GM12872 (cell line): ENCODE data around the gene ATXN1.

Experiments
- CTCF ChIP-seq: IDR thresholded peaks from 3 replicates; pipeline ENCODE4 v1.5.1; 2011; ENCODE audit warnings: low read depth, mild to moderate bottlenecking, low read length, moderate library complexity; ENCODE audit not compliant: insufficient read depth

The ATXN1 gene

DNA sequence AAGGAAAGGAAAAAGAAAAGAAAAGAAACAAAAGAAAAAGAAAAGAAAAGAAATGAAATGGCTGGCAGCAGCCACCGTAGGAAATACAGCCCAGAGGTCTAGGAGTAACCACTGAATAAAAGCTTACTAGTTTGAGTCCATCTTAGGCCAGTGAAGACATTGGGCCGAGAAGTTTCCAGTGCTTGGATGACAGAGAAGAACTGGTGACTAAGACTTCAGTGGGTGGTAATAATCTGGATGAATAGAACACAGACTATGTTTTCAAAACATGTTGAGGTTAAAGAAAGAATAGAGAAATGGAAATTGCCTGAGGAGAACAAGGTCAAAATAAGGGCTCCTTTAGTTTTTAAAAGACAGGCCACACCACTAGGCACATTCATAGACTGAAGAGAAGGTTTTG is 198.8 kb downstream of the ATXN1 start:
- no peak for TF ChIP-seq CTCF

- TF ChIP-seq CTCF: no peak
Observed at GRCh38 chr6:16559071-16559470, 202.2 kb downstream of the ATXN1 start.

GRCh38 chr6:16555550-16555949 is 205.7 kb downstream of the ATXN1 start:
- TF ChIP-seq CTCF: no peak

- no peak for TF ChIP-seq CTCF
Observed at GRCh38 chr6:16553531-16553930, 207.7 kb downstream of the ATXN1 start.

- TF ChIP-seq CTCF: no peak
Observed at GRCh38 chr6:16551466-16551865, 209.8 kb downstream of the ATXN1 start.

GRCh38 chr6:16548121-16548520 is 213.1 kb downstream of the ATXN1 start:
- no peak for TF ChIP-seq CTCF

- no peak for TF ChIP-seq CTCF
Observed at GRCh38 chr6:16547587-16547986, 213.7 kb downstream of the ATXN1 start.

GRCh38 chr6:16546861-16547260 is 214.4 kb downstream of the ATXN1 start:
- TF ChIP-seq CTCF: no peak
